Measurements from ENCODE around the gene GBF1.

- TF ChIP-seq CTCF (IDR thresholded peaks at IDR 0.05) = no peak
- no peak for TF ChIP-seq POLR2A (IDR thresholded peaks at IDR 0.05)
Measured at GRCh38 chr10:102284531-102284930, 39.2 kb downstream of the GBF1 start.
